ENCODE data around the gene AADAC. TPM values are rescaled to one million over a fixed set of nuclear protein-coding genes. Genes with fewer than 3 reads are reported as not detected.
A peak's percentile ranks its signal among the peaks of the same experiment; 100 is the strongest.

Gene AADAC
- polyA plus RNA-seq, 1 donor (not counting 4 experiments of a cell fraction or from before 2014, with no cell fraction given), result 0.28 TPM

DNA sequence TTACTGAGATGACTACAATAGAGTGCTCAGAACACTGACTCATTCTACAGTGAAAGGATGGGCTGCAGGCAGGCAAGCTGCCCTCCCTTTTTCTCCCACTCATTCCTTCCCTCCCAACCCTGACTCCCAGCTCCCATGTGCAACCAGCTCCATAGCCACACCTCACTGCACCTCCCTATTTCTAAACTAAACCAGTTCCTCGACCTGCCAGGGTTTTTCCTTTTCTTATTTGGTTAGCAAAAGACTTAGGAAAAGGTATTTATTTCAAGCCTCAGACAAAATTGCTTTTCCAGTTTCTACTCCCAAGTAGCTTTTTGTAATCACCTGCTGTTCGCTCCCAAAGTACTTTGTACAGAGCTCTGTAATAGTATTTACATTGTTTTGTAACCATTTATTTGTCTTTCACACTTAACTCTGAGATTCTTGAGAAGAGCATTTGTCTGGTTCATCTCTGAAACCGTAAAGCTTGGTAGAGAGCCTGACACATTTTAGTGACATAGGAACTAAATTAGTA, 2.2 kb downstream of the AADAC start:
- dilution Hi-C loops (cut with MboI; ENCODE audit: extremely low pct_ligation_motif_present, low sequenced_read_pairs), result no loop called here
- Histone ChIP-seq H3K4me1 (ENCODE audit: control insufficient read depth, extremely low read depth, insufficient read depth, low read length) (peaks cover 24% of the 10 kb centered on the region), H3K9ac (ENCODE audit: control insufficient read depth, extremely low read depth, insufficient read depth, low read length) (no peak overlapping the region), H3K9me1 (ENCODE audit: control insufficient read depth, extremely low read depth, insufficient read depth, low read length) (no peaks in the 10 kb centered on the region), H3K79me2 (ENCODE audit: control insufficient read depth, insufficient read depth, low read length) (no peaks in the 10 kb centered on the region), H3K4me3 (ENCODE audit: control insufficient read depth in 2 of 3, extremely low read depth in 1 of 3, insufficient read depth in 2 of 3, low read depth in 1 of 3, low read length in 3 of 3) (no peak overlapping the region), H3K27me3 (ENCODE audit: control insufficient read depth, extremely low read depth, insufficient read depth, low read length) (no peaks in the 10 kb centered on the region), H2AFZ (ENCODE audit: control insufficient read depth, low read length) (peak overlapping the region; percentile 42), H3K9me3 (ENCODE audit: control insufficient read depth, low read depth, low read length) (no peaks in the 10 kb centered on the region), H3K36me3 (ENCODE audit: control insufficient read depth in 2 of 2, extremely low read depth in 1 of 2, insufficient read depth in 2 of 2, low read length in 2 of 2) (no peaks in the 10 kb centered on the region), H4K20me1 (ENCODE audit: control insufficient read depth, extremely low read depth, insufficient read depth, low read length) (no peaks in the 10 kb centered on the region), H3K27ac (ENCODE audit: control insufficient read depth, insufficient read depth, low read length) (peak overlapping the region; percentile 34), H3K4me2 (ENCODE audit: control insufficient read depth, extremely low read depth, insufficient read depth, low read depth, low read length) (peak overlapping the region; percentile 52)
- DNase-seq (ENCODE audit: low read depth, low spot score), result no peak
- TF ChIP-seq CTCF (optimal IDR thresholded peaks at IDR 0.05 in 1 of 3, IDR thresholded peaks at IDR 0.05 in 1 of 3, conservative IDR thresholded peaks at IDR 0.05 in 1 of 3; ENCODE audit: extremely low read depth in 1 of 3, insufficient read depth in 2 of 3, low read length in 3 of 3) (no peak), EZH2 (IDR thresholded peaks at IDR 0.05; ENCODE audit: low read length) (no peak)
- FAIRE-seq, result peak; percentile 90

DNA sequence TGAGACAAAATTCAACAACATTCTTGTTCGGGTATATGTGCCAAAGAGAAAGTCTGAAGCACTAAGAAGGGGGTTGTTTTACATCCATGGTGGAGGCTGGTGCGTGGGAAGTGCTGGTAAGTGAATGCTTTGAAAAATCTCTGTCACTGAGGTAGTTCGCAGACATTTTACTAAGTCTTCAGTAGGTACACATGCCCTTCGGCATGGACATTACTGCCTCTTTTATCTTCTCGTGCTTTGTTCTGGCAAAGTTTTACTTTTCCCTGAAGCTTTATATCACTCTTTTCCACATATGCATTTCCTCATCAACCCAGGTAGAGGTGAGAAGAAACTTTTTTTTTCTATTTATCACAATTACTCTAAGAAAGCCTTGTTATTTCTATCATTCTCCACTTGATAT, 3.6 kb downstream of the AADAC start:
- H2AFZ ChIP-seq (ENCODE audit: control insufficient read depth, low read length), result no peak overlapping the region
- H3K27ac ChIP-seq (ENCODE audit: control insufficient read depth, insufficient read depth, low read length), result no peak overlapping the region
- DNase-seq (ENCODE audit: low read depth, low spot score) (no peak), FAIRE-seq (no peak)
- dilution Hi-C loops (cut with MboI; ENCODE audit: extremely low pct_ligation_motif_present, low sequenced_read_pairs), result no loop called here
- H3K79me2 ChIP-seq (ENCODE audit: control insufficient read depth, insufficient read depth, low read length), result no peaks in the 10 kb centered on the region
- no peaks in the 10 kb centered on the region for H4K20me1 ChIP-seq (ENCODE audit: control insufficient read depth, extremely low read depth, insufficient read depth, low read length)
- H3K4me2 ChIP-seq (ENCODE audit: control insufficient read depth, extremely low read depth, insufficient read depth, low read depth, low read length), result no peak overlapping the region
- no peaks in the 10 kb centered on the region for H3K27me3 ChIP-seq (ENCODE audit: control insufficient read depth, extremely low read depth, insufficient read depth, low read length)
- no peaks in the 10 kb centered on the region for H3K9me1 ChIP-seq (ENCODE audit: control insufficient read depth, extremely low read depth, insufficient read depth, low read length)
- no peaks in the 10 kb centered on the region for H3K9me3 ChIP-seq (ENCODE audit: control insufficient read depth, low read depth, low read length)
- H3K36me3 ChIP-seq (ENCODE audit: control insufficient read depth in 2 of 2, extremely low read depth in 1 of 2, insufficient read depth in 2 of 2, low read length in 2 of 2), result no peaks in the 10 kb centered on the region
- peaks cover 24% of the 10 kb centered on the region for H3K4me1 ChIP-seq (ENCODE audit: control insufficient read depth, extremely low read depth, insufficient read depth, low read length)
- no peak overlapping the region for H3K4me3 ChIP-seq (ENCODE audit: control insufficient read depth in 2 of 3, extremely low read depth in 1 of 3, insufficient read depth in 2 of 3, low read depth in 1 of 3, low read length in 3 of 3)
- TF ChIP-seq EZH2 (IDR thresholded peaks at IDR 0.05; ENCODE audit: low read length), result no peak
- TF ChIP-seq CTCF (optimal IDR thresholded peaks at IDR 0.05 in 1 of 3, IDR thresholded peaks at IDR 0.05 in 1 of 3, conservative IDR thresholded peaks at IDR 0.05 in 1 of 3; ENCODE audit: extremely low read depth in 1 of 3, insufficient read depth in 2 of 3, low read length in 3 of 3), result no peak
- no peak overlapping the region for H3K9ac ChIP-seq (ENCODE audit: control insufficient read depth, extremely low read depth, insufficient read depth, low read length)

All from keratinocyte (primary cell).